HG02885 (cell line): ENCODE data around the gene GLYATL2.

Experiments used
- ATAC-seq: cut with Tn5 transposase; IDR thresholded peaks from one replicate; pipeline ENCODE4 v1.9.1; 2021; ENCODE audit warnings: mild to moderate bottlenecking; ENCODE audit not compliant: unreplicated experiment, poor library complexity

The GLYATL2 gene

GRCh38 chr11:58801974-58802545, 42.4 kb downstream of the GLYATL2 start:
- no peak for ATAC-seq

GRCh38 chr11:58801302-58801701, 43.2 kb downstream of the GLYATL2 start:
- ATAC-seq, result no peak

GRCh38 chr11:58796333-58796732, 48.2 kb downstream of the GLYATL2 start:
- no peak for ATAC-seq

- ATAC-seq, result peak; percentile 94
Measured at GRCh38 chr11:58788355-58789023, 56.0 kb downstream of the GLYATL2 start.

GRCh38 chr11:58787903-58788302, 56.6 kb downstream of the GLYATL2 start:
- ATAC-seq, result peak; percentile 6

GRCh38 chr11:58786693-58787092, 57.8 kb downstream of the GLYATL2 start:
- no peak for ATAC-seq

GRCh38 chr11:58784995-58785394, 59.5 kb downstream of the GLYATL2 start:
- no peak for ATAC-seq
